ES-I3 (cell line): ENCODE results near the gene ITGB4.
A peak's percentile ranks its signal among the peaks of the same experiment; 100 is the strongest.

Source experiments
- H3K36me3 ChIP-seq: 2 replicates; pipeline ENCODE4 v1.6.1; 2013; ENCODE audit warnings: mild to moderate bottlenecking, low read length, control low read depth, moderate library complexity; ENCODE audit not compliant: insufficient read depth
- H3K4me1 ChIP-seq: 2 replicates; pipeline ENCODE4 v1.6.1; 2013; ENCODE audit warnings: mild to moderate bottlenecking, control low read depth, low read length; ENCODE audit not compliant: insufficient read depth
- H3K9ac ChIP-seq: 2 replicates; pipeline ENCODE4 v1.6.1; 2013; ENCODE audit warnings: low read depth, mild to moderate bottlenecking, low read length, moderate library complexity
- H3K9me3 ChIP-seq: 2 replicates; pipeline ENCODE4 v1.6.1; 2013; ENCODE audit warnings: mild to moderate bottlenecking, low read length, moderate library complexity; ENCODE audit not compliant: control insufficient read depth, insufficient read depth

ITGB4 gene

GRCh38 chr17:75706042-75706728 is 15.1 kb upstream of the ITGB4 start:
- Histone ChIP-seq H3K4me1 (no peaks in the 10 kb centered on the region), H3K9ac (no peak overlapping the region), H3K36me3 (peaks cover 31% of the 10 kb centered on the region), H3K9me3 (no peaks in the 10 kb centered on the region)

GRCh38 chr17:75707079-75707571 is 14.1 kb upstream of the ITGB4 start:
- H3K4me1 ChIP-seq, result no peaks in the 10 kb centered on the region

GRCh38 chr17:75712446-75712845 is 8.8 kb upstream of the ITGB4 start:
- Histone ChIP-seq H3K36me3 (no peaks in the 10 kb centered on the region), H3K9ac (no peak overlapping the region), H3K9me3 (no peaks in the 10 kb centered on the region), H3K4me1 (no peaks in the 10 kb centered on the region)

More at GRCh38 chr17:75707079-75707571, 14.1 kb upstream of the ITGB4 start:
- no peak overlapping the region for H3K9ac ChIP-seq
- no peaks in the 10 kb centered on the region for H3K9me3 ChIP-seq
- H3K36me3 ChIP-seq, result peaks cover 22% of the 10 kb centered on the region

- Histone ChIP-seq H3K36me3 (no peaks in the 10 kb centered on the region), H3K9me3 (no peaks in the 10 kb centered on the region), H3K9ac (no peak overlapping the region), H3K4me1 (peaks cover 11% of the 10 kb centered on the region; the same call in 1 of the 2 replicates)
These were observed 1.5 kb upstream of the ITGB4 start for GRCh38 chr17:75719732-75720131.

GRCh38 chr17:75721463-75722011 is 278 bp downstream of the ITGB4 start:
- Histone ChIP-seq H3K4me1 (peaks cover 11% of the 10 kb centered on the region; the same call in 1 of the 2 replicates), H3K36me3 (no peaks in the 10 kb centered on the region), H3K9me3 (no peaks in the 10 kb centered on the region), H3K9ac (peak overlapping the region; percentile 51)

GRCh38 chr17:75722076-75722475 is 817 bp downstream of the ITGB4 start:
- Histone ChIP-seq H3K9ac (no peak overlapping the region; the same call in 1 of the 2 replicates), H3K4me1 (peaks cover 11% of the 10 kb centered on the region; the same call in 1 of the 2 replicates), H3K9me3 (no peaks in the 10 kb centered on the region), H3K36me3 (no peaks in the 10 kb centered on the region)

GRCh38 chr17:75722542-75723095 is 1.4 kb downstream of the ITGB4 start:
- Histone ChIP-seq H3K9me3 (no peaks in the 10 kb centered on the region), H3K9ac (no peak overlapping the region), H3K36me3 (no peaks in the 10 kb centered on the region), H3K4me1 (peaks cover 11% of the 10 kb centered on the region; the same call in 1 of the 2 replicates)

GRCh38 chr17:75723171-75723930 is 2.1 kb downstream of the ITGB4 start:
- Histone ChIP-seq H3K36me3 (no peaks in the 10 kb centered on the region), H3K4me1 (peaks cover 11% of the 10 kb centered on the region; the same call in 1 of the 2 replicates), H3K9me3 (no peaks in the 10 kb centered on the region), H3K9ac (no peak overlapping the region)

GRCh38 chr17:75724016-75725003 is 3.1 kb downstream of the ITGB4 start:
- H3K9me3 ChIP-seq, result no peaks in the 10 kb centered on the region
- no peak overlapping the region for H3K9ac ChIP-seq
- no peaks in the 10 kb centered on the region for H3K36me3 ChIP-seq
- peaks cover 11% of the 10 kb centered on the region; the same call in 1 of the 2 replicates for H3K4me1 ChIP-seq

GRCh38 chr17:75725504-75725903 is 4.2 kb downstream of the ITGB4 start:
- Histone ChIP-seq H3K36me3 (no peaks in the 10 kb centered on the region), H3K4me1 (peaks cover 11% of the 10 kb centered on the region; the same call in 1 of the 2 replicates), H3K9ac (no peak overlapping the region), H3K9me3 (no peaks in the 10 kb centered on the region)

GRCh38 chr17:75727391-75727790 is 6.1 kb downstream of the ITGB4 start:
- Histone ChIP-seq H3K4me1 (peaks cover 5% of the 10 kb centered on the region; the same call in 1 of the 2 replicates), H3K9ac (no peak overlapping the region), H3K9me3 (no peaks in the 10 kb centered on the region), H3K36me3 (no peaks in the 10 kb centered on the region)

GRCh38 chr17:75729351-75729750 is 8.1 kb downstream of the ITGB4 start:
- Histone ChIP-seq H3K9me3 (no peaks in the 10 kb centered on the region), H3K4me1 (no peaks in the 10 kb centered on the region), H3K9ac (no peak overlapping the region), H3K36me3 (no peaks in the 10 kb centered on the region)

- Histone ChIP-seq H3K36me3 (no peaks in the 10 kb centered on the region), H3K9me3 (no peaks in the 10 kb centered on the region), H3K9ac (no peak overlapping the region), H3K4me1 (no peaks in the 10 kb centered on the region)
These were observed 8.8 kb downstream of the ITGB4 start for GRCh38 chr17:75730065-75730464.
